ENCODE data around the gene DIPK1B.

The DIPK1B gene

GRCh38 chr9:136744773-136745172, 32.4 kb downstream of the DIPK1B start:
- H3K4me1 ChIP-seq (ENCODE audit: insufficient read depth, poor library complexity, severe bottlenecking), result no peaks in the 10 kb centered on the region
- H3K27ac ChIP-seq (ENCODE audit: poor library complexity, severe bottlenecking), result no peak overlapping the region
- TF ChIP-seq CTCF (IDR thresholded peaks at IDR 0.05; ENCODE audit: poor library complexity, severe bottlenecking), result no peak
- H3K27me3 ChIP-seq (ENCODE audit: insufficient read depth, poor library complexity, severe bottlenecking), result peaks cover 44% of the 10 kb centered on the region
- H3K36me3 ChIP-seq (ENCODE audit: low read depth), result no peaks in the 10 kb centered on the region
- H3K4me3 ChIP-seq (ENCODE audit: severe bottlenecking), result no peak overlapping the region
- ATAC-seq (ENCODE audit: low read depth) (no peak), DNase-seq (ENCODE audit: low spot score) (no peak)
- no peaks in the 10 kb centered on the region for H3K9me3 ChIP-seq (ENCODE audit: severe bottlenecking)

- Histone ChIP-seq H3K4me1 (ENCODE audit: insufficient read depth, poor library complexity, severe bottlenecking) (no peaks in the 10 kb centered on the region), H3K9me3 (ENCODE audit: severe bottlenecking) (no peaks in the 10 kb centered on the region), H3K4me3 (ENCODE audit: severe bottlenecking) (no peak overlapping the region), H3K27ac (ENCODE audit: poor library complexity, severe bottlenecking) (no peak overlapping the region), H3K27me3 (ENCODE audit: insufficient read depth, poor library complexity, severe bottlenecking) (peaks cover 36% of the 10 kb centered on the region), H3K36me3 (ENCODE audit: low read depth) (no peaks in the 10 kb centered on the region)
- no peak for DNase-seq (ENCODE audit: low spot score)
- ATAC-seq (ENCODE audit: low read depth), result no peak
- TF ChIP-seq CTCF (IDR thresholded peaks at IDR 0.05; ENCODE audit: poor library complexity, severe bottlenecking), result no peak
Measured at GRCh38 chr9:136745389-136746154, 33.2 kb downstream of the DIPK1B start.

GRCh38 chr9:136746155-136746490, 33.8 kb downstream of the DIPK1B start:
- ATAC-seq (ENCODE audit: low read depth) (no peak), DNase-seq (ENCODE audit: low spot score) (no peak)
- H3K36me3 ChIP-seq (ENCODE audit: low read depth), result no peaks in the 10 kb centered on the region
- no peak for TF ChIP-seq CTCF (IDR thresholded peaks at IDR 0.05; ENCODE audit: poor library complexity, severe bottlenecking)
- no peak overlapping the region for H3K4me3 ChIP-seq (ENCODE audit: severe bottlenecking)
- H3K4me1 ChIP-seq (ENCODE audit: insufficient read depth, poor library complexity, severe bottlenecking), result no peaks in the 10 kb centered on the region
- no peak overlapping the region for H3K27ac ChIP-seq (ENCODE audit: poor library complexity, severe bottlenecking)
- H3K27me3 ChIP-seq (ENCODE audit: insufficient read depth, poor library complexity, severe bottlenecking), result peaks cover 31% of the 10 kb centered on the region
- H3K9me3 ChIP-seq (ENCODE audit: severe bottlenecking), result no peaks in the 10 kb centered on the region

GRCh38 chr9:136746621-136747020, 34.2 kb downstream of the DIPK1B start:
- Histone ChIP-seq H3K27me3 (ENCODE audit: insufficient read depth, poor library complexity, severe bottlenecking) (peaks cover 26% of the 10 kb centered on the region), H3K4me3 (ENCODE audit: severe bottlenecking) (no peak overlapping the region), H3K9me3 (ENCODE audit: severe bottlenecking) (no peaks in the 10 kb centered on the region), H3K36me3 (ENCODE audit: low read depth) (no peaks in the 10 kb centered on the region), H3K4me1 (ENCODE audit: insufficient read depth, poor library complexity, severe bottlenecking) (no peaks in the 10 kb centered on the region), H3K27ac (ENCODE audit: poor library complexity, severe bottlenecking) (no peak overlapping the region)
- no peak for ATAC-seq (ENCODE audit: low read depth)
- no peak for TF ChIP-seq CTCF (IDR thresholded peaks at IDR 0.05; ENCODE audit: poor library complexity, severe bottlenecking)
- DNase-seq (ENCODE audit: low spot score), result no peak

All from RWPE2 (cell line).